HG03196 (cell line): ENCODE results near the gene MDP1.

Source experiments
- ATAC-seq: cut with Tn5 transposase; IDR thresholded peaks from one replicate; pipeline ENCODE4 v1.9.1; 2021; ENCODE audit not compliant: unreplicated experiment

The MDP1 gene

GRCh38 chr14:24182110-24182882 is 33.6 kb downstream of the MDP1 start:
- ATAC-seq = no peak

- no peak for ATAC-seq
These were observed 34.3 kb downstream of the MDP1 start for GRCh38 chr14:24181371-24182077.

GRCh38 chr14:24179961-24180796 is 35.7 kb downstream of the MDP1 start:
- ATAC-seq = no peak

- ATAC-seq = no peak
These were observed 36.4 kb downstream of the MDP1 start for GRCh38 chr14:24179294-24179960.

- no peak for ATAC-seq
These were observed 37.3 kb downstream of the MDP1 start for GRCh38 chr14:24178399-24179178.

- ATAC-seq = no peak
These were observed 38.0 kb downstream of the MDP1 start for GRCh38 chr14:24177891-24178290.

GRCh38 chr14:24177041-24177825 is 38.6 kb downstream of the MDP1 start:
- ATAC-seq = no peak

- ATAC-seq = no peak
These were observed 39.3 kb downstream of the MDP1 start for GRCh38 chr14:24176599-24176998.

- ATAC-seq = no peak
These were observed 43.0 kb downstream of the MDP1 start for GRCh38 chr14:24172871-24173281.

- no peak for ATAC-seq
These were observed 43.5 kb downstream of the MDP1 start for GRCh38 chr14:24172261-24172860.

GRCh38 chr14:24171422-24172260 is 44.2 kb downstream of the MDP1 start, which contains the start of gene REC8:
REC8 (plus strand) TSS chr14:24172080; CDS start chr14:24172553, 473 bp downstream.
- ATAC-seq = peak; percentile 73

- no peak for ATAC-seq
These were observed 48.3 kb downstream of the MDP1 start for GRCh38 chr14:24167469-24168114.

- no peak for ATAC-seq
These were observed 50.1 kb downstream of the MDP1 start for GRCh38 chr14:24165785-24166184.

- ATAC-seq = no peak
These were observed 51.3 kb downstream of the MDP1 start for GRCh38 chr14:24164518-24164991.
